OCI-LY3 (cell line): ENCODE results near the gene DYRK3.
"Not testable (repeated sequence)": the region's sequence is repeated elsewhere in the genome, so short reads cannot be mapped to it uniquely, and the experiment has no call there.

Experiments used
- H2AFZ ChIP-seq: fragments of 200-600, 300-600 bp; shearing (Covaris generic); 2 replicates; pipeline ENCODE4 v1.6.0; 2014; ENCODE audit warnings: antibody characterized with exemption, low read depth, low read length
- H3K27ac ChIP-seq: fragments of 200-600, 300-600 bp; sonication (generic); 2 replicates; pipeline ENCODE4 v1.5.1; 2014; ENCODE audit warnings: mild to moderate bottlenecking, low read length, moderate library complexity, mixed read lengths
- H3K27me3 ChIP-seq: fragments of 200-600, 300-600 bp; sonication (generic); 2 replicates; pipeline ENCODE4 v1.6.1; 2014; ENCODE audit warnings: low read depth, low read length, mixed read lengths
- H3K36me3 ChIP-seq: fragments of 200-600, 300-600 bp; sonication (generic); replicated peaks from 2 replicates; pipeline ENCODE3; 2014; ENCODE audit warnings: low read depth, low read length, mixed read lengths
- H3K4me1 ChIP-seq: fragments of 300-600, 200-600 bp; sonication (generic); 2 replicates; pipeline ENCODE4 v1.6.1; 2014; ENCODE audit warnings: low read length, mixed read lengths
- H3K4me2 ChIP-seq: fragments of 200-600, 300-600 bp; sonication (generic); 2 replicates; pipeline ENCODE4 v1.6.1; 2014; ENCODE audit warnings: low read length, mixed read lengths
- H3K4me3 ChIP-seq: fragments of 300-600, 200-600 bp; sonication (generic); 2 replicates; pipeline ENCODE4 v1.5.1; 2014; ENCODE audit warnings: antibody characterized with exemption, mild to moderate bottlenecking, low read length, moderate library complexity
- H3K79me2 ChIP-seq: fragments of 300-600, 200-600 bp; shearing (Covaris generic); 2 replicates; pipeline ENCODE4 v1.6.1; 2014; ENCODE audit warnings: mild to moderate bottlenecking, low read length, mixed read lengths
- H3K9ac ChIP-seq: fragments of 300-600, 200-600 bp; shearing (Covaris generic); 2 replicates; pipeline ENCODE4 v1.6.0; 2014; ENCODE audit warnings: mild to moderate bottlenecking, low read length, moderate library complexity
- H3K9me3 ChIP-seq: fragments of 200-600, 300-600 bp; shearing (Covaris generic); 2 replicates; pipeline ENCODE4 v1.6.1; 2014; ENCODE audit warnings: low read length, mixed read lengths; ENCODE audit not compliant: insufficient read depth
- H4K20me1 ChIP-seq: fragments of 200-600, 300-600 bp; sonication (generic); 2 replicates; pipeline ENCODE4 v1.6.1; 2016; ENCODE audit warnings: low read length, mixed read lengths; ENCODE audit not compliant: insufficient read depth
- EZH2phosphoT487 ChIP-seq: fragments of 200-600 bp; shearing (Covaris generic); IDR thresholded peaks from 2 replicates; pipeline ENCODE4 v1.6.1; 2018; ENCODE audit warnings: antibody characterized with exemption, mixed run types, low read depth
- TF ChIP-seq, protein P1 (sequence below): fragments of 200-600, 300-600 bp; sonication (generic); IDR thresholded peaks from 2 replicates; pipeline ENCODE4 v1.5.1; 2014; ENCODE audit warnings: antibody characterized with exemption, low read length, low read depth

Gene DYRK3

DNA sequence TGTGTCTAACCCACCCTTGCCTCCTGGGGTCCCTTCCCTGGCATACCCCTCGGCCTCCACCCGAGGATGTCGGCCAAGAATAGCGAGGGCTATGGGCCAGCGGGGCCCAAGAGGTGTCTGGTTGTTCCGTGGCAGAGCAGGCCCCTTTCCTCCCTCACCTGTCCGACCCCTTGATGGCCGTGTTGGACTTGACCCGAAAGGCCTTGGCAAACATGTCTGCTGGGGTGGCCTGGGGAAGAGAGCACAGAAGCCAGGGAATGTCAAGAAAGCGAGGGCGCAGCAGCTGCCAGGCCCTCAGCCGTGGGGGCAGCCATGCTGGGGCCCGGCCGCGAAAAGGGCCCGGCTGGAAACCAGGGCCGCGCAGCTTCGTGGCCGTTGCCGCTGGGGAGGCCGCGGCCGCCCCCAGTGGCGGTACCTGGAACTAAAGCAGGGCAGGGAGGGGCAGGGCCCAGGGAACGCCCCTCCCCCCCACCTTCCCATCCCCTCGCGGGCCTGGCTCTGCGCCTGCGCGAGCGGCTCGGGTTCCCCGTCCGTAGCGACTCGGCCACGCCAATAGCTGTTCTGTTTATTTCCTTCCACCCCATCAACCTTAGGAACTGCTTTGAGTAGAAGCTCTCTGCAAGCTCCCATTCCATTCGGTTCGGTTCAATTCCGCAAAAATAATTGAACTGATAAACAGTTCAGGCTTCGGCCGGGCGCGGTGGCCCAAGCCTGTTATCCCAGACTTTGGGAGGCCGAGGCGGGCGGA, 23.0 kb upstream of the DYRK3 start, which contains the start of gene EIF2D:
TSS of gene EIF2D (minus strand) at position 337 of the 748 bp plus-strand sequence. CDS start at position 214, 123 bp downstream.
- H3K79me2 ChIP-seq = peaks cover 20% of the 10 kb centered on the region
- peak within 1 kb of the TSS; percentile 97 for H2AFZ ChIP-seq
- peak within 1 kb of the TSS; percentile 86 for H3K9ac ChIP-seq
- TF ChIP-seq, protein P1, sequence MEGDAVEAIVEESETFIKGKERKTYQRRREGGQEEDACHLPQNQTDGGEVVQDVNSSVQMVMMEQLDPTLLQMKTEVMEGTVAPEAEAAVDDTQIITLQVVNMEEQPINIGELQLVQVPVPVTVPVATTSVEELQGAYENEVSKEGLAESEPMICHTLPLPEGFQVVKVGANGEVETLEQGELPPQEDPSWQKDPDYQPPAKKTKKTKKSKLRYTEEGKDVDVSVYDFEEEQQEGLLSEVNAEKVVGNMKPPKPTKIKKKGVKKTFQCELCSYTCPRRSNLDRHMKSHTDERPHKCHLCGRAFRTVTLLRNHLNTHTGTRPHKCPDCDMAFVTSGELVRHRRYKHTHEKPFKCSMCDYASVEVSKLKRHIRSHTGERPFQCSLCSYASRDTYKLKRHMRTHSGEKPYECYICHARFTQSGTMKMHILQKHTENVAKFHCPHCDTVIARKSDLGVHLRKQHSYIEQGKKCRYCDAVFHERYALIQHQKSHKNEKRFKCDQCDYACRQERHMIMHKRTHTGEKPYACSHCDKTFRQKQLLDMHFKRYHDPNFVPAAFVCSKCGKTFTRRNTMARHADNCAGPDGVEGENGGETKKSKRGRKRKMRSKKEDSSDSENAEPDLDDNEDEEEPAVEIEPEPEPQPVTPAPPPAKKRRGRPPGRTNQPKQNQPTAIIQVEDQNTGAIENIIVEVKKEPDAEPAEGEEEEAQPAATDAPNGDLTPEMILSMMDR = peak; percentile 89
- TF ChIP-seq EZH2phosphoT487 = no peak
- no peaks in the 10 kb centered on the region for H3K27me3 ChIP-seq
- H3K4me1 ChIP-seq = peaks cover 35% of the 10 kb centered on the region
- no peaks in the 10 kb centered on the region for H4K20me1 ChIP-seq
- H3K36me3 ChIP-seq = peaks cover 9% of the 10 kb centered on the region
- peak within 1 kb of the TSS; percentile 92 for H3K4me3 ChIP-seq
- H3K27ac ChIP-seq = peak within 1 kb of the TSS; percentile 59
- H3K9me3 ChIP-seq = no peaks in the 10 kb centered on the region
- peak within 1 kb of the TSS; percentile 91 for H3K4me2 ChIP-seq

DNA sequence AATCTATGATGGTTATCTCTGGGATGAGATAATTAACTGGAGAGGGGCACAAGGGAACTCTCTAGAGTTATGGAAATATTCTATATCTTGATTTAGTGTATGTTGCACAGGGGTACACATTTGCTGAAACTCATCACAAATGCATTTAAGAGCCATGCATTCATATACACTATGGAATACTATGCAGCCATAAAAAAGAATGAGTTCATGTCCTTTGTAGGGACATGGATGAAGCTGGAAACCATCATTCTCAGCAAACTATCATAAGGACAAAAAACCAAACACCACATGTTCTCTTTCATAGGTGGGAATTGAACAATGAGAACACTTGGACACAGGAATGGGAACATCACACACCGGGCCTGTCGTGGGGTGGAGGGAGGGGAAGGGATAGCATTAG, 8.9 kb upstream of the DYRK3 start:
- H3K4me3 ChIP-seq, H3K36me3 ChIP-seq, H2AFZ ChIP-seq, H3K9me3 ChIP-seq, H4K20me1 ChIP-seq, H3K9ac ChIP-seq, H3K79me2 ChIP-seq, H3K4me2 ChIP-seq, H3K27ac ChIP-seq, H3K4me1 ChIP-seq: not testable (repeated sequence)
- peaks cover 18% of the 10 kb centered on the region for H3K27me3 ChIP-seq

DNA sequence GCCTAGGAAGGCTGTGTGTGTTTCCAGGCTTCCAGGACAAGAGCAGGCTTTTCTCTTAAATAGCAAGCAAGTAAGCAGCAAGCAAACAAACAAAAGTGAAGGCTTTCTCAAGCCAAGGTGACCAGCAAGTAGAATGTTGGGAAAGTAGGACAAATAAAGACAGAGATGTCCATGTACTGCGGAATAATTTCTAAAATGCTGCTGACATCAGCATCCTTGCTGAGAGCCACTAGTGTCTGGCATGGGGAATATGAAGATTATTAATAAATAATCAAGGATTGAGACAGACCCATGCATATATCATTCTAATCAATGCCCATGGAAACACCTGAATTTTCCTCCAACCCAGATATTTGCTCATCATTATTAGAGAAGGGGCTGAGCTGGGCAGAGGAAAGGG, 6.4 kb upstream of the DYRK3 start:
- Histone ChIP-seq H3K79me2 (no peaks in the 10 kb centered on the region), H4K20me1 (no peaks in the 10 kb centered on the region), H3K36me3 (no peaks in the 10 kb centered on the region), H3K4me3 (no peak overlapping the region), H3K9me3 (no peaks in the 10 kb centered on the region), H3K27me3 (peaks cover 28% of the 10 kb centered on the region), H3K4me2 (no peak overlapping the region), H3K4me1 (peaks cover 5% of the 10 kb centered on the region), H2AFZ (no peak overlapping the region), H3K27ac (no peak overlapping the region), H3K9ac (no peak overlapping the region)
- TF ChIP-seq, protein P1 = no peak
- no peak for TF ChIP-seq EZH2phosphoT487

DNA sequence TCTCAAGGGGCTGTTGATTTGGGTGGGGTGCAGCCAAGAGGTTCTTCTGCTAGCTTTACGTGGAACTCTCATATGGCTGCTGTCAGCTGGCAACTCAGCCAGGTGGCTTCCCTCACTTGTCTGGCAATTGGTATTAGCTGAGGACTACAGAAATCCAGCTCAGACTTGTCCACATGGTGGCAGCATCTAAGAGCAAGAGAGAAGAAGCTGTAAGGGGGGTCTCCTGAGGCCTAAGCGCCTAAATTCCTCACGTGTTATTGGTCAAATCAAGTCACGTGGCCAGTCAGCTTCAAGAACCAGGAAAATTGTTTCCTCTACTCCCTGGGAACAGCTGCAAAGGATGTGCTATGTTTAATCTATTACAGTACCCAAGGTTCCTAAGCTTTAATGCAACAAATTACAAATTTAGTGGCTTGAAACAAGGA, 4.2 kb upstream of the DYRK3 start:
- no peaks in the 10 kb centered on the region for H4K20me1 ChIP-seq
- H3K4me2 ChIP-seq = peak overlapping the region; percentile 28
- no peaks in the 10 kb centered on the region for H3K9me3 ChIP-seq
- TF ChIP-seq EZH2phosphoT487 = no peak
- TF ChIP-seq, protein P1 = peak; percentile 95
- 0 out of 2 replicates have a peak overlapping the region, but pooled peaks have one; percentile 3 for H3K4me3 ChIP-seq
- no peaks in the 10 kb centered on the region for H3K79me2 ChIP-seq
- peak overlapping the region; percentile 86 for H2AFZ ChIP-seq
- no peak overlapping the region for H3K9ac ChIP-seq
- no peak overlapping the region for H3K27ac ChIP-seq
- H3K36me3 ChIP-seq = no peaks in the 10 kb centered on the region
- H3K4me1 ChIP-seq = peaks cover 17% of the 10 kb centered on the region
- H3K27me3 ChIP-seq = peaks cover 31% of the 10 kb centered on the region
